Activated CD4-positive, alpha-beta T cell treated with anti-CD3 and anti-CD28 coated beads for 36 hours (primary cell): Measurements from ENCODE around the gene GLTP. TPM values are rescaled to one million over a fixed set of nuclear protein-coding genes. Genes with fewer than 3 reads are reported as not detected.

ENCODE experiments used
- ATAC-seq: fragments of 200-7000 bp; cut with Tn5 transposase; one replicate; pipeline ENCODE4 v1.10.0; 2021; ENCODE audit warnings: mild to moderate bottlenecking, moderate library complexity
- CTCF ChIA-PET: fragments of 350-600 bp; sonication (Branson Sonifier 250); formaldehyde crosslinking; loops from one replicate; lab custom pipeline; 2021; ENCODE audit warnings: antibody characterized with exemption; lab: Charles Lee
- POLR2A ChIA-PET: fragments of 350-600 bp; sonication (Branson Sonifier 250); formaldehyde crosslinking; loops from one replicate; lab custom pipeline; 2021; ENCODE audit warnings: antibody characterized with exemption, inconsistent platforms; lab: Charles Lee
- DNase-seq: peaks from one replicate; pipeline ENCODE4 v3.0.0-alpha.2; 2020
- H3K27ac Mint-ChIP-seq: one replicate; pipeline ENCODE4 v1.8.0; 2021; ENCODE audit warnings: mixed read lengths
- H3K27me3 Mint-ChIP-seq: one replicate; pipeline ENCODE4 v1.8.0; 2021; ENCODE audit warnings: mixed read lengths
- H3K36me3 Mint-ChIP-seq: one replicate; pipeline ENCODE4 v1.8.0; 2021; ENCODE audit warnings: low read depth, mixed read lengths
- H3K4me1 Mint-ChIP-seq: one replicate; pipeline ENCODE4 v1.8.0; 2021; ENCODE audit warnings: mixed read lengths
- H3K4me3 Mint-ChIP-seq: one replicate; pipeline ENCODE4 v1.8.0; 2021; ENCODE audit warnings: mild to moderate bottlenecking, moderate library complexity, mixed read lengths
- H3K9me3 Mint-ChIP-seq: one replicate; pipeline ENCODE4 v1.8.0; 2021; ENCODE audit warnings: low read depth, mixed read lengths
- intact Hi-C, 2 experiments: fragments of 100-400 bp; cut with DNase I in 1 of 2; cut with micrococcal nuclease in 1 of 2; formaldehyde crosslinking; loops; one replicate each; pipeline versions ENCODE4 v1.14.2 to v1.15.1; 2022 to 2024; cut with DNase I, micrococcal nuclease
- total RNA-seq, 2 experiments: library from RNA; stranded (reverse); gene quantifications; one replicate each; pipeline ENCODE4 v1.2.3, GENCODE V29; 2021

GLTP gene
- total RNA-seq, 2 experiments from 2014 or later = 24.2 to 26.9 TPM

GRCh38 chr12:109842021-109842420 is 38.3 kb downstream of the GLTP start:
- Mint-ChIP-seq H3K36me3 (no peaks in the 10 kb centered on the region), H3K9me3 (no peaks in the 10 kb centered on the region), H3K27me3 (no peaks in the 10 kb centered on the region), H3K27ac (no peak overlapping the region), H3K4me1 (peaks cover 4% of the 10 kb centered on the region), H3K4me3 (no peak overlapping the region)
- intact Hi-C loops = no loop called here
- no peak for ATAC-seq
- DNase-seq = no peak
- POLR2A ChIA-PET = no interaction called here
- CTCF ChIA-PET = interaction anchor here (0.6 to 1.3 kb wide), 3 partner anchors 9 to 406 kb away, joined by 3 to 4 read pairs (median 3); no protein-coding TSS in a partner anchor

GRCh38 chr12:109841356-109841755 is 39.0 kb downstream of the GLTP start:
- ChIA-PET POLR2A (no interaction called here), CTCF (interaction anchor here (0.9 kb wide), 1 partner anchor 12 kb away, joined by 4 read pairs; no protein-coding TSS in a partner anchor)
- ATAC-seq (no peak), DNase-seq (no peak)
- H3K27ac Mint-ChIP-seq = no peak overlapping the region
- intact Hi-C loops = no loop called here
- H3K4me1 Mint-ChIP-seq = peaks cover 4% of the 10 kb centered on the region
- H3K36me3 Mint-ChIP-seq = no peaks in the 10 kb centered on the region
- H3K4me3 Mint-ChIP-seq = no peak overlapping the region
- no peaks in the 10 kb centered on the region for H3K9me3 Mint-ChIP-seq
- no peaks in the 10 kb centered on the region for H3K27me3 Mint-ChIP-seq

DNA sequence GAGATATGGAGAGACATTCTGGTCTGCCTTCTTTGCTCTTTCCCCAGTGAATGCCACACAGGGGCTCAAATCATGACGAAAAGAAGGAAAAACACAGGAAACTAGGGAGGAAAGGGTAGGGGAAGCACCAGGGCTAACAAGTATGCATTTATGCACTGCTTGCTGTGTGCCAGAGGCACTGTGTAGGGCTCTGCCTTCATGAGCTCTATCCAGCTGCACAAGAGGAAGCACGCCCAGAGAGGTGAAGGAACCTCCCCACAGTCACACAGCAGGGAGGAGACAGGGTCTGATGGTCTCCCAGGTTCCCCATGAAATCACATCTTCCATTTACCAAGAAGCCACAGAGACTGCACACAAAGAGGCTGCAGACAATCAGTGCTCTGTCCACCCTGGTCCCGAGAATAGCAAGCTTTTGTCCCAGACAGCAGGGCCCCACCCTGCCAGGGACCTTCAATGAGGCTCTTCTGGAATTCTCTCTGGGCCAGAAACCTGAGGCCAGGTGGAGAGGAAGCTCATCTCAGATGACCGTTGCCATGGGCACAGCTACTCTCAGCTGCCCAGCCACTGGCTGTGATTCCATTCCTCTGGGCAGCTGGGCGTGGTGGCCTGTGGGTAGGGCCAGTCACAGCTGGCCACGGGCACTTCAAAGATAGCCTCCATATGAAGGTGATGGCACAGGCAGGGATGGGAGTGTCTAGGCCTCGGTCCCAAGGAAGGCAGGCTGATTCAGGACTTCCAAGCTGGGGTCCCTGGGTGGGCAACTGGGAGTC is 39.9 kb downstream of the GLTP start:
- POLR2A ChIA-PET = no interaction called here
- no peak for ATAC-seq
- CTCF ChIA-PET = interaction anchor here (0.7 to 1.0 kb wide), 3 partner anchors 13 to 34 kb away, joined by 3 to 4 read pairs (median 3); no protein-coding TSS in a partner anchor
- H3K9me3 Mint-ChIP-seq = no peaks in the 10 kb centered on the region
- DNase-seq = no peak
- no peak overlapping the region for H3K4me3 Mint-ChIP-seq
- H3K27ac Mint-ChIP-seq = no peak overlapping the region
- intact Hi-C loops = no loop called here
- H3K36me3 Mint-ChIP-seq = no peaks in the 10 kb centered on the region
- H3K4me1 Mint-ChIP-seq = peaks cover 4% of the 10 kb centered on the region
- no peaks in the 10 kb centered on the region for H3K27me3 Mint-ChIP-seq

DNA sequence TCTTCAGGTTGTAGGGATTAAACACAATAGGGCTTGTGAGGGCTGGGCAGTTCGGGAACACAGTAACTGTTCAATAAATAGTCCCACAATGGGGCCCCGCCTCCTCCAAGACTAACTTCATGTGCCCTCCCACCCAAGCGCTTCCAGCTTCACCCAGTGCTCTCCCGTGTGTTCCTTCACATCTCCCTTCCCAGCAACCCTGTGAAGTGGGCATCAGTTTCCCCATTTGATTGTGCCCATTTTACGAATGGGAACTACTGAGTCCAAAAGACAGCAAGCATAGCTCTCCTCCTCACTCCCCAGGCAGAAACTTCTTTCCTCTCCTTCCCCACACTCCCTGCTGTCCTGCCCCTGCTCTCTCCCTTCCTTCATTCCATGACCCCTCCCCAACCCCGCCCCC is 40.9 kb downstream of the GLTP start:
- Mint-ChIP-seq H3K27ac (no peak overlapping the region), H3K4me3 (no peak overlapping the region), H3K9me3 (no peaks in the 10 kb centered on the region), H3K27me3 (peaks cover 3% of the 10 kb centered on the region), H3K4me1 (no peaks in the 10 kb centered on the region), H3K36me3 (no peaks in the 10 kb centered on the region)
- no peak for DNase-seq
- intact Hi-C loops = no loop called here
- POLR2A ChIA-PET = no interaction called here
- CTCF ChIA-PET = interaction anchor here (0.9 to 1.9 kb wide), 2 partner anchors 9 to 14 kb away, joined by 3 to 6 read pairs; no protein-coding TSS in a partner anchor
- ATAC-seq = no peak

DNA sequence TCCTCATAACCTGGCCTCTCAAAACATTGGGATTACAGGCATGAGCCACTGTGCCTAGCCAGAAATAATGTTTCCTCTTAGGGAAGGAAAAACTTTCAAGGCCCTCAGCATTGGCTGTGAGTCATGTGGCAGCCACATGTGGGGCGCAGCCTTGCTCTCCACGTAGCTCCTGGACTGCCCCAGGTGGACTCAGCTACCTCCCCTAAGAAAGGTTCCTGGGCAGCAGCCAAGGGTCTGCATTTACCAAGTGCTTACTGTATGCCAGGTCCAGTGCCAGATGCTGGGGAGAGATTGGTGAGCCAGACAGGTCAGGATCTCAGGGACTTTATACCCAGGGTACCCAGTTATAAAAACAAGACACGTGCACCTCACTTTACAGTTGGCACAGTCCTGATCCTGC is 43.4 kb downstream of the GLTP start:
- Mint-ChIP-seq H3K4me1 (peaks cover 2% of the 10 kb centered on the region), H3K27ac (no peak overlapping the region), H3K36me3 (no peaks in the 10 kb centered on the region), H3K9me3 (no peaks in the 10 kb centered on the region), H3K4me3 (no peak overlapping the region), H3K27me3 (peaks cover 10% of the 10 kb centered on the region)
- ChIA-PET POLR2A (no interaction called here), CTCF (interaction anchor here (0.6 to 1.3 kb wide), 2 partner anchors 13 to 42 kb away, joined by 3 to 4 read pairs; no protein-coding TSS in a partner anchor)
- intact Hi-C loops = no loop called here
- ATAC-seq (no peak), DNase-seq (no peak)

DNA sequence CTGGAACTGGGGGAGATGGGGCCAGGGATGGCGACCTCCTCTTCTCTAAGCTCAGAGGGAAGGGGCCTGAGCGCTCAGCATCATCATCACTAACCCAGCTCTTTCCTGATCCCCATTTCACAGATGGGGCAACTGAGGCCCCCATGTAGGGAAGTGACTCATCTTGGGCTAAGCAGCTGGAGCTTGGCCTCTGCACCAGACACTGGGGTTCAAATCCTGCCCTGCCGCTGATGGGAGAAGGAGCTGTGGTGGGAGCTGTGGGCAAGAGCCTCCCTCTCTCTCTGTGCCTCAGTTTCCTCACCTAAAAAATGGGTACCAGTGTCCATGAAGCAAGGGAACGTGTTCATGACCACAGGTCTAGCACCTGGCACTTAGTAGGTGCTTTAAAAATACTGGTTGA is 44.5 kb downstream of the GLTP start:
- Mint-ChIP-seq H3K4me1 (peaks cover 2% of the 10 kb centered on the region), H3K9me3 (no peaks in the 10 kb centered on the region), H3K4me3 (no peak overlapping the region), H3K27me3 (peaks cover 17% of the 10 kb centered on the region), H3K36me3 (no peaks in the 10 kb centered on the region), H3K27ac (no peak overlapping the region)
- no peak for ATAC-seq
- DNase-seq = no peak
- intact Hi-C loops = no loop called here
- ChIA-PET POLR2A (no interaction called here), CTCF (interaction anchor here (0.6 to 1.3 kb wide), 5 partner anchors 10 to 100 kb away, joined by 3 to 7 read pairs (median 4); no protein-coding TSS in a partner anchor)

DNA sequence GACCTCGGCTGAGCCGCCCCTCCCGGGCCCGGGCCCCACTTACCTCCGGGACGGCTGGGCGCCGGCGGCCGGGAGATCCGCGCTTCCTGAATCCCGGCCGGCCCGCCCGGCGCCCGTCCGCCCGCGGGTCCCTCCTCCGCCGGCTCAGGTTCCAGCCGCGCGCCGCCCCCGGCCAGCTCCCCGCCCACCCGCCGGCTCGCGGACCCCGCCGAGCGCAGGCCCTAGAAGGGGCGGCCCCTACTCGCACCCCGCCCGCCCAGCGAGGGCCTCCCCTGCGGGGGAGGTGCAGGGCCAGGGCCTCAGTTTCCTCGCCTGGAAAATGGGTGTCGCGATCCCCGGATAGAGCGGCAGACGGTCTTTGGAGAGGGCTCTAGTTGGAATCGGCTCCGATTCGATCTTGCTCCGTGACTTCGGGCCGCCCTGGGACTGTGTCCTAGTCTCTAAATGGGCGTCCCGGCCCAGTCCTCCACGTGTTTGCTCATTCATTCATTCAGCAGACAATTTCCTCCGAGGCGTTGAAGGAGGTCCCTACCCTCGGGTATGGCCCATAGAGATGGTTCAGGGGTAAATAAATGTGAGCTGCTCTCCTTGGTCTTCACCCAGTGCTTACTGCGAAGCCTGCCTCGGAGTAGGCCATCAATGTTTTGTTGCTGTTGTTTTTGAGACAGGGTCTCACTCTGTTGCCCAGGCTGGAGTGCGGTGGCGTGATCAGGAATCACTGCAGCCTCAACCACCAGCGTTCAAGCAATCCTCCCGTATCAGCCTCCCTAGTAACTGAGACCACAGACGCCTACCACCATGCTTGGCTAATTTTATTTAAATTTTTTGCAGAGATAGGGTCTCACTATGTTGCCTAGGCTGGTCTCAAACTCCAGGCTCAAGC is 46.8 kb downstream of the GLTP start, which contains the start of gene TRPV4:
Gene TRPV4 (minus strand): TSS at position 92 of the 883 bp plus-strand sequence. CDS start 18,602 bp downstream, outside the sequence.
- Mint-ChIP-seq H3K36me3 (no peaks in the 10 kb centered on the region), H3K4me1 (peaks cover 2% of the 10 kb centered on the region), H3K27me3 (peaks cover 17% of the 10 kb centered on the region), H3K4me3 (no peak within 1 kb of the TSS), H3K27ac (no peak within 1 kb of the TSS), H3K9me3 (no peaks in the 10 kb centered on the region)
- intact Hi-C loops = no loop called here
- CTCF ChIA-PET = interaction anchor here (2.5 kb wide), 1 partner anchor 12 kb away, joined by 8 read pairs; no protein-coding TSS in a partner anchor
- POLR2A ChIA-PET = interaction anchor here (0.7 kb wide), 1 partner anchor 37 kb away, joined by 3 read pairs; no protein-coding TSS in a partner anchor
- DNase-seq (no peak), ATAC-seq (no peak)

GRCh38 chr12:109832541-109833306 is 47.6 kb downstream of the GLTP start:
- Mint-ChIP-seq H3K27ac (no peak overlapping the region), H3K4me3 (no peak overlapping the region), H3K36me3 (no peaks in the 10 kb centered on the region), H3K4me1 (peaks cover 2% of the 10 kb centered on the region), H3K9me3 (no peaks in the 10 kb centered on the region), H3K27me3 (peaks cover 17% of the 10 kb centered on the region)
- no peak for ATAC-seq
- intact Hi-C loops = no loop called here
- DNase-seq = no peak
- ChIA-PET CTCF (interaction anchor here (2.5 kb wide), 1 partner anchor 13 kb away, joined by 8 read pairs; no protein-coding TSS in a partner anchor), POLR2A (interaction anchor here (0.7 kb wide), 1 partner anchor 11 kb away, joined by 3 read pairs; no protein-coding TSS in a partner anchor)

- Mint-ChIP-seq H3K4me1 (peaks cover 2% of the 10 kb centered on the region), H3K36me3 (no peaks in the 10 kb centered on the region), H3K27me3 (peaks cover 21% of the 10 kb centered on the region), H3K27ac (no peak overlapping the region), H3K4me3 (no peak overlapping the region), H3K9me3 (no peaks in the 10 kb centered on the region)
- ChIA-PET CTCF (interaction anchor here (2.5 kb wide), 1 partner anchor 13 kb away, joined by 8 read pairs; no protein-coding TSS in a partner anchor), POLR2A (no interaction called here)
- intact Hi-C loops = no loop called here
- DNase-seq (no peak), ATAC-seq (no peak)
Measured at GRCh38 chr12:109831929-109832328, 48.4 kb downstream of the GLTP start.

DNA sequence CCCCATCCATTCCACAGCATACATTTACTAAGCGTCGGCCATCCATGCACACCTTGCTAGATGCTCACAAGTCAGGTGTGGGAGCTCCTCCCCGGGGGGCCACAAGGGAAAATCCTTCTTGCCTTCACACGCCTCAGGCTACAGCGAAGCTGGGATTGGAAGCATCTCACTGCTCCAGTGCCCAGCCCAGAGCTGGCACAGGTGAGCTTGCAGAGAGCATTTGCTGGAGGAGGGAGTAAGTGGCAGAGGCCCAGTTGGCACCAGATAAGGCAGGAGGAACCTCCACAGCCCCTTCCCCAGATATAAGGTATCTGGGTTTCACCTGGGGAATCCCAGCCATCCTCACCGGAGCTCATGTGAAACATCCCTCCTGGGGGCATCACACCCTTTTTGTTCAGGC is 49.0 kb downstream of the GLTP start:
- H3K9me3 Mint-ChIP-seq = no peaks in the 10 kb centered on the region
- ATAC-seq = no peak
- CTCF ChIA-PET = interaction anchor here (1.2 to 2.5 kb wide), 3 partner anchors 14 to 23 kb away, joined by 3 to 8 read pairs (median 4); no protein-coding TSS in a partner anchor

More for the DNA sequence above, 49.0 kb downstream of the GLTP start:
- intact Hi-C loops = no loop called here
- H3K36me3 Mint-ChIP-seq = no peaks in the 10 kb centered on the region
- H3K4me3 Mint-ChIP-seq = no peak overlapping the region
- POLR2A ChIA-PET = no interaction called here
- peaks cover 2% of the 10 kb centered on the region for H3K4me1 Mint-ChIP-seq
- no peak for DNase-seq
- H3K27me3 Mint-ChIP-seq = peaks cover 21% of the 10 kb centered on the region
- no peak overlapping the region for H3K27ac Mint-ChIP-seq
